WERI-Rb-1 (cell line): ENCODE results near the gene NEK3.

Experiments used
- DNase-seq: peaks from one replicate; pipeline ENCODE4 v3.0.0-alpha.2; 2020
- H3K27ac ChIP-seq: fragments of 250-450 bp; sonication (Bioruptor Pico); 2 replicates; pipeline ENCODE4 v1.5.1; 2020; ENCODE audit warnings: mild to moderate bottlenecking, moderate library complexity
- H3K27me3 ChIP-seq: fragments of 250-450 bp; sonication (Bioruptor Pico); 2 replicates; pipeline ENCODE4 v1.5.1; 2021; ENCODE audit warnings: mild to moderate bottlenecking, low read depth, moderate library complexity; ENCODE audit not compliant: insufficient read depth, severe bottlenecking
- H3K36me3 ChIP-seq: fragments of 250-450 bp; sonication (Bioruptor Pico); 2 replicates; pipeline ENCODE4 v1.5.1; 2020; ENCODE audit warnings: mild to moderate bottlenecking, moderate library complexity
- H3K4me3 ChIP-seq: 2 replicates; pipeline ENCODE4 v1.5.1; 2011; ENCODE audit warnings: low read depth, mild to moderate bottlenecking, control low read depth, low read length
- H3K9me3 ChIP-seq: fragments of 250-450 bp; sonication (Bioruptor Pico); 2 replicates; pipeline ENCODE4 v1.5.1; 2021; ENCODE audit warnings: mild to moderate bottlenecking, moderate library complexity; ENCODE audit not compliant: severe bottlenecking
- CTCF ChIP-seq: IDR thresholded peaks from 2 replicates; pipeline ENCODE4 v1.5.1; 2011; ENCODE audit warnings: low read depth, mild to moderate bottlenecking, control low read depth, inconsistent platforms, low read length

The NEK3 gene

GRCh38 chr13:52156724-52157261 lies 2.6 kb downstream of the NEK3 start:
- Histone ChIP-seq H3K27me3 (no peaks in the 10 kb centered on the region), H3K27ac (no peak overlapping the region)
- no peak for TF ChIP-seq CTCF

DNA sequence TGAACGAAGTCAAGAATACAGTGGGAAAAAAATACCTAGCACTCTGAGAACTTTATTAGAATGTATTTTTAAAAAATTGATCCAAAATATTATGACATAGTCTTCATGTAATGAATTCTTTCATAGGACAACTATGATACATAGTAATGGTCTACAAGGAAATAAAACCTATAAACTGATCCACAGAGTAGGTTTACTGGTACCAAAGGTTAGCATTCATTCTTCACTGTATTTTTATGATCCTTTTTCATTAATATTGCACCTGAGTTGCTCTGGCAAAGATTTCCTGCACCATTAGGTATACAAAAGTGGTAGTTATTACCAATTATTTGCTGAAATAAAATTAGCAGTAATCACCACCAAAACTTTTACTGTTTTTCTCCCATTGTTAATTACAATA lies 4.2 kb downstream of the NEK3 start:
- no peaks in the 10 kb centered on the region for H3K9me3 ChIP-seq
- no peaks in the 10 kb centered on the region for H3K27me3 ChIP-seq
- no peak overlapping the region for H3K27ac ChIP-seq
- no peak for DNase-seq
- H3K4me3 ChIP-seq, result no peak overlapping the region
- TF ChIP-seq CTCF, result no peak
- H3K36me3 ChIP-seq, result no peaks in the 10 kb centered on the region

More at GRCh38 chr13:52156724-52157261, 2.6 kb downstream of the NEK3 start:
- no peak for DNase-seq
- H3K36me3 ChIP-seq, result no peaks in the 10 kb centered on the region
- no peak overlapping the region for H3K4me3 ChIP-seq
- H3K9me3 ChIP-seq, result no peaks in the 10 kb centered on the region

DNA sequence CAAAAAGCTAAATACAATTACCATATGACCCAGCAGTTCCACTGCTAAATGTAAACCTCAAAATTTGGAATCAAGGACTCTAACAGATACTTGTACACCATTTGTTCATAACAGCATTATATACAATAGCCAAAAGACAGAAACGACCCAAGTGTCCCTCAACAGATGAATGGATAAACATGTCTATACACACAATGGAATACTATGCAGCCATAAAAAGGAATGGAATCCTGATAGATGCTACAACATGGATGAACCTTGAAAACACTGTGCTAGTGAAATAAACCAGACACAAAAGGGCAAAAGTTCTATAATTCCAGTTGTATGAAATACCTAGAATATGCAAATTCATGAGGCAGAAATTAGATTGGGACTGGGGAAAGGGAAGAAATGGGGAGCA lies 12.2 kb downstream of the NEK3 start:
- no peak for DNase-seq
- TF ChIP-seq CTCF, result no peak
- no peaks in the 10 kb centered on the region for H3K9me3 ChIP-seq
- H3K4me3 ChIP-seq, result no peak overlapping the region
- no peaks in the 10 kb centered on the region for H3K36me3 ChIP-seq
- no peak overlapping the region for H3K27ac ChIP-seq
- no peaks in the 10 kb centered on the region for H3K27me3 ChIP-seq

- H3K36me3 ChIP-seq, result no peaks in the 10 kb centered on the region
- TF ChIP-seq CTCF, result no peak
- no peaks in the 10 kb centered on the region for H3K27me3 ChIP-seq
- H3K27ac ChIP-seq, result no peak overlapping the region
- no peaks in the 10 kb centered on the region for H3K9me3 ChIP-seq
- DNase-seq, result no peak
- H3K4me3 ChIP-seq, result no peak overlapping the region
Measured at GRCh38 chr13:52141299-52141698, 18.1 kb downstream of the NEK3 start.

DNA sequence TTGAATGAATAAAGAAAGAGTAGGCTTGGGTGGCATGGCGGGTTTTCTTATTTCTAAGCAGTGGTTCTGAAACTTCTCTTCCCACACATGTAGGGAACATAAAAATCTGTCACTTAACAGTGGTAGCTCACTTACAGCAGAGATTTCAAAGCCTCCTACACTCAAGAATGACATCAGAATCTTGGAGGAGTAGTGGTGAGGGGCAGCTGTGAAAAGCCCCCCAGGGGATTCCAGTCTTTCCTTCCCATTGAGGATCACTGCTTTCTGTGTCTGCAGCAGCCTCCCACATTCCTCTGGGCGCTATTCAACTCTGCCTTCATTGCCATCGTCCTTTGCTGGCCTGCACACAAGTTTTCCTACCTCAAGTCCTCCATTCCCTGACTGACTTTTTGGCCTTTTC lies 21.9 kb downstream of the NEK3 start:
- TF ChIP-seq CTCF, result no peak
- DNase-seq, result no peak
- H3K36me3 ChIP-seq, result no peaks in the 10 kb centered on the region
- no peak overlapping the region for H3K27ac ChIP-seq
- no peak overlapping the region for H3K4me3 ChIP-seq
- no peaks in the 10 kb centered on the region for H3K27me3 ChIP-seq
- no peaks in the 10 kb centered on the region for H3K9me3 ChIP-seq

GRCh38 chr13:52136763-52137162 lies 22.6 kb downstream of the NEK3 start:
- Histone ChIP-seq H3K36me3 (no peaks in the 10 kb centered on the region), H3K27me3 (no peaks in the 10 kb centered on the region), H3K9me3 (no peaks in the 10 kb centered on the region), H3K27ac (no peak overlapping the region), H3K4me3 (no peak overlapping the region)
- TF ChIP-seq CTCF, result no peak
- DNase-seq, result no peak
